Measurements from ENCODE around the gene EFCAB8.

DNA sequence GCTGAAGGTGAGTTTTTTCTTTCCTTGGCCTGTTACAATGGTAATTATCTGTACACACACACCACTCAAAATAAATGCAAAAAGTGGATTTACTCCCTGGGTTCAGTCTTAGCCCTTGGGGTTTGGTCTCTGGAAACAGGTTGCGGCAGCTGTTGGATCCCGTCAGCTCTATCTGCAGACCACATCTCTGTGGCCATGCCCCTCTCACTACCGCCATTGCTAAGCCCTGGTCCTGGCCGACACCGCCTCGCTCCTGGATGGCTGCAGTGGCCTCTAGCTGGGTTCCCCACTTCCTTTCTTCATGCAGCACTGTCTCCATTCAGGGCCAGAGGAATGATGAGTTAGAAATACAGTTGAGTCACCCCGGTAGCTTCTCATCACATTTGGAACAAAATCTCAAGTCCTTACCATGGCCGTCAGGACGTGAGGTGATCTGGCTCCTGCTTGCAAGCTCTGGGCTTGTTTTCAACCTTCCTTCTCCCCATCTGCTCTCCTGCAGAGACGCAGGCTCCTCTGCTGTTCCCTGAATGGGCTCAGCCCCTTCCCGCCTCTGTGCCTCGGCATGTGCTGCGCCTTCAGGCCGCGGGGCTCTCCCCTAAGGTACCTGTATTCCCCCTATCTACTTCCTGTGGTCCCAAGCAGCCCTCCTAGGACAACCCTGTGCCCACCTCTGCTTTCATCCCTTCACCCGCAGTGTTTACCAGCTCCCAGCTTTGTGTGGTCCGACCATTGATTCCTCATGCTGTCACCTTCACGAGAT lies 38.0 kb downstream of the EFCAB8 start:
- TF ChIP-seq, protein P1, sequence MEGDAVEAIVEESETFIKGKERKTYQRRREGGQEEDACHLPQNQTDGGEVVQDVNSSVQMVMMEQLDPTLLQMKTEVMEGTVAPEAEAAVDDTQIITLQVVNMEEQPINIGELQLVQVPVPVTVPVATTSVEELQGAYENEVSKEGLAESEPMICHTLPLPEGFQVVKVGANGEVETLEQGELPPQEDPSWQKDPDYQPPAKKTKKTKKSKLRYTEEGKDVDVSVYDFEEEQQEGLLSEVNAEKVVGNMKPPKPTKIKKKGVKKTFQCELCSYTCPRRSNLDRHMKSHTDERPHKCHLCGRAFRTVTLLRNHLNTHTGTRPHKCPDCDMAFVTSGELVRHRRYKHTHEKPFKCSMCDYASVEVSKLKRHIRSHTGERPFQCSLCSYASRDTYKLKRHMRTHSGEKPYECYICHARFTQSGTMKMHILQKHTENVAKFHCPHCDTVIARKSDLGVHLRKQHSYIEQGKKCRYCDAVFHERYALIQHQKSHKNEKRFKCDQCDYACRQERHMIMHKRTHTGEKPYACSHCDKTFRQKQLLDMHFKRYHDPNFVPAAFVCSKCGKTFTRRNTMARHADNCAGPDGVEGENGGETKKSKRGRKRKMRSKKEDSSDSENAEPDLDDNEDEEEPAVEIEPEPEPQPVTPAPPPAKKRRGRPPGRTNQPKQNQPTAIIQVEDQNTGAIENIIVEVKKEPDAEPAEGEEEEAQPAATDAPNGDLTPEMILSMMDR (conservative IDR thresholded peaks at IDR 0.05; ENCODE audit: low read length), result no peak
- TF ChIP-seq EZH2phosphoT487 (IDR thresholded peaks at IDR 0.05; ENCODE audit: borderline replicate concordance, low read depth, low read length), result no peak

All from OCI-LY7 (cell line).